Activated naive CD8-positive, alpha-beta T cell treated with anti-CD3 and anti-CD28 coated beads, Interleukin-2, amount 10 ng/mL, durations not matched to agents 7 days and 5 days (primary cell): ENCODE measurements around the gene BLCAP. TPM values are rescaled to one million over a fixed set of nuclear protein-coding genes. Genes with fewer than 3 reads are reported as not detected.
A peak's percentile ranks its signal among the peaks of the same experiment; 100 is the strongest.
"Not testable (repeated sequence)": the region's sequence is repeated elsewhere in the genome, so short reads cannot be mapped to it uniquely, and the experiment has no call there.

Source experiments
- ATAC-seq: fragments of 150-1000 bp; cut with Tn5 transposase; one replicate; pipeline ENCODE4 v1.10.0; 2021; ENCODE audit warnings: low read depth, moderate library complexity
- POLR2A ChIA-PET: fragments of 350-600 bp; sonication (Branson Sonifier 250); formaldehyde crosslinking; loops from one replicate; lab custom pipeline; 2021; ENCODE audit warnings: antibody characterized with exemption; lab: Charles Lee
- DNase-seq: peaks from one replicate; pipeline ENCODE4 v3.0.0; 2021
- H3K27ac Mint-ChIP-seq: one replicate; pipeline ENCODE4 v1.8.0; 2022; ENCODE audit warnings: mild to moderate bottlenecking, mixed read lengths
- H3K27me3 Mint-ChIP-seq: one replicate; pipeline ENCODE4 v1.8.0; 2022; ENCODE audit warnings: mild to moderate bottlenecking, moderate library complexity, mixed read lengths
- H3K36me3 Mint-ChIP-seq: one replicate; pipeline ENCODE4 v1.8.0; 2021; ENCODE audit warnings: mild to moderate bottlenecking, mixed read lengths
- H3K4me1 Mint-ChIP-seq: one replicate; pipeline ENCODE4 v1.8.0; 2021; ENCODE audit warnings: mixed read lengths
- H3K4me3 Mint-ChIP-seq: one replicate; pipeline ENCODE4 v1.8.0; 2022; ENCODE audit warnings: mild to moderate bottlenecking, moderate library complexity, mixed read lengths
- H3K9me3 Mint-ChIP-seq: one replicate; pipeline ENCODE4 v1.8.0; 2021; ENCODE audit warnings: mixed read lengths
- total RNA-seq, 2 experiments: library from RNA; stranded (reverse); gene quantifications; one replicate each; pipeline ENCODE4 v1.2.3, GENCODE V29; 2021

BLCAP gene
- total RNA-seq, 2 experiments from 2014 or later = 51.0 to 54.6 TPM

- no peaks in the 10 kb centered on the region for H3K9me3 Mint-ChIP-seq
- peaks cover under 1% of the 10 kb centered on the region for H3K36me3 Mint-ChIP-seq
- no peak overlapping the region for H3K4me3 Mint-ChIP-seq
- H3K27ac Mint-ChIP-seq = no peak overlapping the region
- no peaks in the 10 kb centered on the region for H3K27me3 Mint-ChIP-seq
- POLR2A ChIA-PET = no interaction called here
- DNase-seq (no peak), ATAC-seq (no peak)
- no peaks in the 10 kb centered on the region for H3K4me1 Mint-ChIP-seq
These were observed 22.2 kb downstream of the BLCAP start for GRCh38 chr20:37505263-37506151.

- POLR2A ChIA-PET = no interaction called here
- H3K27ac Mint-ChIP-seq = peak overlapping the region; percentile 54
- no peaks in the 10 kb centered on the region for H3K4me1 Mint-ChIP-seq
- H3K36me3 Mint-ChIP-seq = no peaks in the 10 kb centered on the region
- DNase-seq (no peak), ATAC-seq (no peak)
- no peak overlapping the region for H3K4me3 Mint-ChIP-seq
- H3K27me3 Mint-ChIP-seq = no peaks in the 10 kb centered on the region
- H3K9me3 Mint-ChIP-seq = no peaks in the 10 kb centered on the region
These were observed 23.1 kb downstream of the BLCAP start for GRCh38 chr20:37504404-37505096.

- H3K4me1 Mint-ChIP-seq = no peaks in the 10 kb centered on the region
- POLR2A ChIA-PET = no interaction called here
- H3K36me3 Mint-ChIP-seq = no peaks in the 10 kb centered on the region
- H3K27me3 Mint-ChIP-seq = no peaks in the 10 kb centered on the region
- H3K9me3 Mint-ChIP-seq = no peaks in the 10 kb centered on the region
- ATAC-seq (no peak), DNase-seq (no peak)
- H3K4me3 Mint-ChIP-seq = no peak overlapping the region
- no peak overlapping the region for H3K27ac Mint-ChIP-seq
These were observed 24.3 kb downstream of the BLCAP start for GRCh38 chr20:37503256-37503927.

- no peaks in the 10 kb centered on the region for H3K4me1 Mint-ChIP-seq
- POLR2A ChIA-PET = no interaction called here
- H3K27ac Mint-ChIP-seq = no peak overlapping the region
- H3K27me3 Mint-ChIP-seq = no peaks in the 10 kb centered on the region
- no peak for ATAC-seq
- no peaks in the 10 kb centered on the region for H3K9me3 Mint-ChIP-seq
- H3K36me3 Mint-ChIP-seq = no peaks in the 10 kb centered on the region
- no peak for DNase-seq
- no peak overlapping the region for H3K4me3 Mint-ChIP-seq
These were observed 25.0 kb downstream of the BLCAP start for GRCh38 chr20:37502654-37503053.

- DNase-seq (no peak), ATAC-seq (no peak)
- POLR2A ChIA-PET = no interaction called here
- Mint-ChIP-seq H3K9me3 (no peaks in the 10 kb centered on the region), H3K36me3 (no peaks in the 10 kb centered on the region), H3K4me1 (no peaks in the 10 kb centered on the region), H3K27ac (no peak overlapping the region), H3K4me3 (no peak overlapping the region), H3K27me3 (no peaks in the 10 kb centered on the region)
These were observed 25.7 kb downstream of the BLCAP start for GRCh38 chr20:37501940-37502339.

GRCh38 chr20:37500311-37500710 is 27.4 kb downstream of the BLCAP start:
- POLR2A ChIA-PET = no interaction called here
- Mint-ChIP-seq H3K4me3 (no peak overlapping the region), H3K36me3 (no peaks in the 10 kb centered on the region), H3K27me3 (no peaks in the 10 kb centered on the region), H3K27ac (no peak overlapping the region), H3K4me1 (no peaks in the 10 kb centered on the region), H3K9me3 (no peaks in the 10 kb centered on the region)
- ATAC-seq = no peak
- no peak for DNase-seq

- no peak overlapping the region for H3K27ac Mint-ChIP-seq
- ATAC-seq (no peak), DNase-seq (no peak)
- POLR2A ChIA-PET = no interaction called here
- H3K36me3 Mint-ChIP-seq = peaks cover 2% of the 10 kb centered on the region
- H3K9me3 Mint-ChIP-seq = no peaks in the 10 kb centered on the region
- no peaks in the 10 kb centered on the region for H3K27me3 Mint-ChIP-seq
- H3K4me1 Mint-ChIP-seq = peaks cover 1% of the 10 kb centered on the region
- no peak overlapping the region for H3K4me3 Mint-ChIP-seq
These were observed 29.5 kb downstream of the BLCAP start for GRCh38 chr20:37498066-37498665.

- POLR2A ChIA-PET = no interaction called here
- no peak for DNase-seq
- Mint-ChIP-seq H3K36me3 (peaks cover 4% of the 10 kb centered on the region), H3K4me1 (peaks cover 1% of the 10 kb centered on the region), H3K27me3 (no peaks in the 10 kb centered on the region), H3K4me3 (no peak overlapping the region), H3K9me3 (no peaks in the 10 kb centered on the region), H3K27ac (no peak overlapping the region)
- ATAC-seq = no peak
These were observed 32.9 kb downstream of the BLCAP start for GRCh38 chr20:37494796-37495195.

GRCh38 chr20:37494301-37494700 is 33.4 kb downstream of the BLCAP start:
- DNase-seq = no peak
- no peaks in the 10 kb centered on the region for H3K27me3 Mint-ChIP-seq
- H3K4me1 Mint-ChIP-seq = peaks cover 1% of the 10 kb centered on the region
- POLR2A ChIA-PET = no interaction called here
- no peak overlapping the region for H3K4me3 Mint-ChIP-seq
- no peak overlapping the region for H3K27ac Mint-ChIP-seq
- ATAC-seq = no peak
- H3K9me3 Mint-ChIP-seq = no peaks in the 10 kb centered on the region
- H3K36me3 Mint-ChIP-seq = peaks cover 4% of the 10 kb centered on the region

GRCh38 chr20:37492945-37493344 is 34.7 kb downstream of the BLCAP start:
- H3K4me1 Mint-ChIP-seq = peaks cover 1% of the 10 kb centered on the region
- H3K9me3 Mint-ChIP-seq = no peaks in the 10 kb centered on the region
- ATAC-seq (no peak), DNase-seq (no peak)
- no peak overlapping the region for H3K4me3 Mint-ChIP-seq
- H3K36me3 Mint-ChIP-seq = peaks cover 4% of the 10 kb centered on the region
- POLR2A ChIA-PET = no interaction called here
- H3K27ac Mint-ChIP-seq = no peak overlapping the region
- no peaks in the 10 kb centered on the region for H3K27me3 Mint-ChIP-seq

- H3K4me1 Mint-ChIP-seq = peaks cover 1% of the 10 kb centered on the region
- ATAC-seq (no peak), DNase-seq (no peak)
- H3K27me3 Mint-ChIP-seq = peaks cover 4% of the 10 kb centered on the region
- no peak overlapping the region for H3K4me3 Mint-ChIP-seq
- no peaks in the 10 kb centered on the region for H3K9me3 Mint-ChIP-seq
- no peak overlapping the region for H3K27ac Mint-ChIP-seq
- POLR2A ChIA-PET = no interaction called here
- peaks cover 4% of the 10 kb centered on the region for H3K36me3 Mint-ChIP-seq
These were observed 35.5 kb downstream of the BLCAP start for GRCh38 chr20:37492096-37492625.

GRCh38 chr20:37490663-37491350 is 36.9 kb downstream of the BLCAP start:
- Mint-ChIP-seq H3K27me3 (peaks cover 8% of the 10 kb centered on the region), H3K27ac (no peak overlapping the region), H3K4me1 (peaks cover 1% of the 10 kb centered on the region), H3K36me3 (peaks cover 4% of the 10 kb centered on the region), H3K9me3 (no peaks in the 10 kb centered on the region), H3K4me3 (no peak overlapping the region)
- no peak for DNase-seq
- ATAC-seq = no peak
- POLR2A ChIA-PET = no interaction called here

GRCh38 chr20:37486209-37486608 is 41.5 kb downstream of the BLCAP start:
- H3K36me3 Mint-ChIP-seq, POLR2A ChIA-PET, H3K27ac Mint-ChIP-seq, ATAC-seq, DNase-seq, H3K9me3 Mint-ChIP-seq, H3K4me1 Mint-ChIP-seq, H3K4me3 Mint-ChIP-seq: not testable (repeated sequence)
- H3K27me3 Mint-ChIP-seq = peaks cover 20% of the 10 kb centered on the region
